NCI-H69 (cell line): ENCODE measurements around the gene IRF6.

Experiments used
- DNase-seq: peaks from one replicate; lab custom pipeline; 2025; lab: John Stamatoyannopoulos, UW

IRF6 gene

DNA sequence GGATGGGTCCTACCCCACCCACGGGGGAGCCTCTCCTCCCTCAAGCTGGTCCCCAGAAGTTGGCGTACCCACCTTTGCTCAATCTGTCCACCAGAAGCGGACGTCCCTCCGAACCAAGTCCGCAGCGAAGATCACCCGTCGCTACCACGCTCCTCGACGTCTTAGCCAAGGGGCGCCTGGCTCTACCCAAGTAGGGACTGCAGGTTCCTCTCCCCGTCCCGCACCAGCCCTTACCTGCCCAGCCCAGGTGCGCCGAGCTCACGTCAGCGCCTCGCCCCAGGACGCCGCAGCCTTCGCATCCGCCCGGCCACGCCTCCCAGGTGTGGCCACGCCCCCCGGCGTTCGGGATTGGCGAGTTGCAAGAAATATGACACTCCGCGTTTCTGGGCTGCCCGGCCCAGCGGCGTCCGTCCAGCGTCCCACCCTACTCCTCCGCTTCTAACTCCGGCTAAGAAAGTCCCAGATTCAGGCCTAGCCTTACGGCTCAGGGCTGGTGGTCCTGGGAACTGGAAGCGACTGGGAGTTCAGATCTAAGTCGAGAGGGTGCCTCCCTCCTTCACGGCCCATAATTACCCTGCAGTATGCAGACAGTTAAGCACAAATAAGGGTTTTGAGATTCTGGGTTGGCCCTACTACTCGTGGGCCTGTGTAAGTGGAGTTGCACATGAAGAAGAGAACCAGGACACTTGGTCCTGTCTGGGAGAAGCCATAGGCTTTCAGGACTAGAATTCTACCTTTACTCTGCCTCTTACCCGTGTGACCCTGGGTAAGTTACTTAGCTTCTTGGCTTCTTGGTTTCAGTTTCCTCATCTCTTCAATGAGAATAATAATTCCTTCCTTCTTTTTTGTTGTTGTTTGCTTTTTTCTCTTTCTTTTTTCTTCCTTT, at the start of gene IRF6:
TSS of gene IRF6 (minus strand) at position 268 of the 886 bp plus-strand sequence. CDS start 4,729 bp downstream, outside the sequence.
- peak; percentile 99 for DNase-seq

DNA sequence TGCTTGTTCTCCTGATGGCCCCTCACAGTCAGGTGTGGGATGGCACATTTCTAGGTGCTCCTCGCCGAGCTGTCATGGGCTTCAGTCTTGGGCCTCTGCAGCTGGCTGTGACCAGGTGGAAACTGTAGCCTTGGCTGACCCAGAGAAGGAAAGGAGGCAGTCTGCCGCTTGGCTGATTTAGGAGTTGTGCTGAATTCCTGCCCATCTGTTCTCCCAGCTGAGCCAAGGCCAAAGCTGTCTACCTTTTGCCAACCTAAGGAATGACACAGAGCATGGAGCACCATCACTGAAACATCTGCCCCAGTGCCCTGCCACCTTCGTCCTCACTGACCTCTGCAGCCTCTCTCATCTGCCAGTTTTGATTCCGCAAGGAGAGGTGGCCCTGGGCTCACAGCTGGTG, 49.7 kb upstream of the IRF6 start:
- peak; percentile 95 for DNase-seq

- DNase-seq = no peak
Observed at GRCh38 chr1:209855006-209855405, 49.1 kb upstream of the IRF6 start.

DNA sequence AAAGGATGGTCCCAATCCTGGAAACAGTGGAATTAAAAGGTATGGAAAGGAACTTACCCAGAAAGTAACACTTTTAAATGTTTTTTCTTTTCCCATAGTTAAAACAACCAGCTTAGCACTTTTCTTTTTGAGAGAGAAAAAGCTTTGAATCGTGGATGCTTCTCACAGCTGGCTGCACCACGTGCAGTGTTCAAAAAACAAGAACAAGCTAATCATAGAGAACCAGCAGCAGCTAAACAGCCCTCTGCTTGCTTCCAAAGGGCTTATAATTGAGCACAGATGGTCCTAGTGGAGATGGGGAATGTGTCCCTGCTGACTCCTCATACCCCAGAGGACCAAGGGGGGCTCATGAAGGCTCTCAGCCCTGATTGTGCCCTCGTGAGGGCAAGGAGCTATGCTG, 48.3 kb upstream of the IRF6 start:
- peak; percentile 70 for DNase-seq

DNA sequence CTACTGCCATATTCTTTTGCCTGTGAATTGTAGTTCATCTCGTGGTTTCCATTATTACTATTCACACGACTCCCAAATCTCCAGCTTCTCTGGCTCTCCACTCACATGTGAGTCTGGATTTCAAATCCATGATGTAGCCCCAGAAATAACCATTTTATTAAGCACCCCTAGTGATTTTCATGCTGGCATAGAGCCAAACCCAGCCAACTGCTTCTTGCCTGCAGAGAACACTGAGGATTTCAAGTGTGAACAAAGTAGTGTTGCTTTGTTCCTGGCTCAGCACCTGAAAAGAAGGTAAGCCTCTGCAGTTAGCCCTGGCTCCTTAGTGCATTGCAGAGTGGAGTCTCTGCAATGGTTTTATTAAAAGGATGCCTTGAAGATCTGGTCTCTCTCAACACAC, 47.7 kb upstream of the IRF6 start:
- DNase-seq = peak; percentile 59

DNA sequence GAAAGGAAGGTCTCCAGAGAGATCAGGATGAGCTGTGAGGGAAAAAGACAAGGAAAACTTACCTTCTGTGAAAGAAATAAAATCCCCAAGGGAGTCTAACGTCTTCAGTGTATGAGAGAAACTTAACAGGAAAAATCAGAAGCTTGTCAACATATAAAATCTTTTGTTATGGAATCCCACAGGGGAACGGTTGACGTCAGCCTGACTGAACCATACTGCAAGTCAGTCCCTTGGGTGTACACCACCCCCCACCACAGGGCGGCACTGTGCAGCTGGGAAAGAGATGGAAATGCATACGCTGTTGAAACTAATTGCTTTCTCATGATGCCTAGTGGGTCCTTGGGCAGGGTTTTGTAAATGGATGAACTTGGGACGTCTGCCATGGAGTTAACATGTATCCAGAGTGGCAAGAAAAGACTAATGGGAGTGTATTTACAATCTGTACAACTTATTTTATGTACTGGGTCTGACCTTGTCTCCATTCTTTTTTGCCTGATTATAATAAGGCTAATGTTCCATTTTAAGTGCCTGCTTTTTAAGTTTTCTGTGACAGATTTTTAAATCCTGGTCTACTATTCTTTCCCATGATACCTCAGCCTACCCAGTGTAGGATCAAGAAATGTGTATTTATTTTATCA, 44.5 kb upstream of the IRF6 start:
- peak; percentile 94 for DNase-seq

DNA sequence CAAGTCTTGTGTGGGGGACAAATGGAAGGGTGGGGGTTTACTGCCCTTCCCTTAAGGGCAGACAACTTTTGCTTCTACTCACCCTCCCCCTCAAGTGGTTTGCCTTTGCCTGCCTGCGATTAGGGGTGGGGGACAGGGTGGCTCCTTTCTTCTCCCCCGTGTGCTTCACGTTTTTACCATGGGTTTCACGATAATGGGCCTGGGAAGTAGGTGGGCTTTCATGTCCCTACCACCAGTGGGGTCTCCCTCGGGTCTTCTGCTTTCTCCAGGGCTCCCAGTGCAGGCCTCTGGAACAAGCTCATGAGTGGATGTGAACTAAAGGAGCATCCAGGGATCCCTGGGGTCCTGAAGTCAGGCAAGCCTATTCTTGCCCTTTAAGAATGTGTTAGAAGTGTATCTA, 43.4 kb upstream of the IRF6 start:
- DNase-seq = no peak

DNA sequence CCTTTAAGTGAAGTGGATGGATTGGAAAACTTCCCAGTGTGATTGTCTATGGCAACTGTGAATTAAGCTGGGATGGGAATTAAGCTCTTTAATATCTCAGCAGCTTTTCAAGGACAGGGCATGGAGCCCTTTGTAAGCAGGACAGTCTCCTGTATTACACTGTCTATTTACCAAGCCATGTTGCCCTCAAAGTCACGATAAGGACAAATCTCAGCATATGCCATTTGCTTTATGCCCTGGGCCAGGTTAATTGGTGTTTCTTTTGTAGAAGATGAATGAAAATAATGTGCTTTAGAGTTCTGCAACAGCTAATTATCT, 39.4 kb upstream of the IRF6 start:
- DNase-seq = peak; percentile 96

- no peak for DNase-seq
Observed at GRCh38 chr1:209844695-209845407, 38.9 kb upstream of the IRF6 start.

- DNase-seq = no peak
Observed at GRCh38 chr1:209840611-209841010, 34.7 kb upstream of the IRF6 start.

DNA sequence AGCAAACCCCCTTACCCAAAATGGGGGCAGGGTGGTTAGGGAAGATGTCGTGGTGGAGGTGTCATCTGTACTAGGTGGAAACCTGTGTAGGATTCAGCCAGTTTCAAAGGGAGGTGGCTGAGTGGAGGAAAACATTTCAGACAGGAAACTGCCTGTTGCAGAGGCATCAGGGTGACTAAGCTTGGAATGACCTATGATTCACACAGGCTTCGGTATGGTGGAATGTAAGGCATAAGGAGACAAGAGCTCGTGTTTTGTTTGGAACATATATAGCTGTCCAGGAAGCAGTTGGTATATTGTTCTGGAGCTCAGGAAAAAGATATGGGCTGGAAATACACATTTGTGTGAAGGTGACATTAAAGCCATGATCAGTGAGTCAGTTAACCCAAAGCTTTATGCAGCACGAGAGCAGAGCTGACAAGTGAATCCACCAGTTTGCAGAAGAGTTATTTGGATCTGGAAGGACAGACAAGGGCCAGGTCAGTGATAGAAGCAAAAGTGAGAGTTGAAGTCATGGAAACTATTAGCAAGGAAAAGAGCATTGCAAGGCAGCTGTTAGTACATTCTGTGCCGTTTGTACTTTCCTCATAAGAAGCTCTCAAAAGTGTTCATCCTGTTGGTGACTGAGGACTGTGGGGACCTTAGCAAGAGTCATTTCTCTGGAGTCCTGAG, 34.1 kb upstream of the IRF6 start:
- DNase-seq = no peak

DNA sequence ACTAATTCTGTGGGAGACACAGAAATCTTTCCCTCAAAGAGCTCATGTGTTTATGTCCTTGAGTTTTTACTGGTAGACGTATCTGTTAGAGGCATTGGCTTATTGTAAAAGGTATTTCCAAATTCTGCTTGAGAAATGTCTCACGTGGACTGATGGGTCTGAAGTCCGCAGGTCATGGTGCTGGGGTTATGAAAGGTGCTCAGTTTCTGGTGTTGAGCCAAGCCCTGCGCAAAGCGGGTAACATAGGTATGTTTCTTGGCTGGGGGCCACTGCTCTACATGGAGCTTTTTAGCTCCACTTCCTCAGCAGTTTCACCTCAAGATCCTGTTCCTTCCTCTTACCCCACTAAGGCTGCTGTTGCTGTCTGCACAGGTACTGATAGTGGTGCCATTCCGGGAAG, 32.6 kb upstream of the IRF6 start:
- no peak for DNase-seq

GRCh38 chr1:209837671-209838070, 31.7 kb upstream of the IRF6 start:
- DNase-seq = no peak

- DNase-seq = no peak
Observed at GRCh38 chr1:209835782-209836298, 29.9 kb upstream of the IRF6 start.

- DNase-seq = no peak
Observed at GRCh38 chr1:209831615-209832014, 25.7 kb upstream of the IRF6 start.

GRCh38 chr1:209830722-209831121, 24.8 kb upstream of the IRF6 start:
- DNase-seq = no peak

DNA sequence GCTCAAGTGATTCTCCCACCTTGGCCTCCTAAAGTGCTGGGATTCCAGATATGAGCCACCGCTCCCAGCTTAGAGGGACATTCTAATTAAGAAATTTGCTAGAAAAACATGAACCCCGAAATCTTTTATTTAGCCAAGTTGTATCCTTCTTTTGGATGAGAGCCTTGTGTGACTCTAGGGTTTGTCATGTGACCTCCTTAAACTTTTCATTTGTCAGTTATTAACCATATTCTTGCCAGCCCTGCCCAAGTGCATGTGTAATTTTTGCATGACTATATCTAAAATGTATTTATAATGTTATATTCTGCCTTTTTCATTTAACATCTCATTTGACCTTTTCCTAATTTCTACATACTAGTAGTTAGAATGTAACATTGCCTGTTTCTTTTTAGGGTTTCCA, 23.8 kb upstream of the IRF6 start:
- no peak for DNase-seq

DNA sequence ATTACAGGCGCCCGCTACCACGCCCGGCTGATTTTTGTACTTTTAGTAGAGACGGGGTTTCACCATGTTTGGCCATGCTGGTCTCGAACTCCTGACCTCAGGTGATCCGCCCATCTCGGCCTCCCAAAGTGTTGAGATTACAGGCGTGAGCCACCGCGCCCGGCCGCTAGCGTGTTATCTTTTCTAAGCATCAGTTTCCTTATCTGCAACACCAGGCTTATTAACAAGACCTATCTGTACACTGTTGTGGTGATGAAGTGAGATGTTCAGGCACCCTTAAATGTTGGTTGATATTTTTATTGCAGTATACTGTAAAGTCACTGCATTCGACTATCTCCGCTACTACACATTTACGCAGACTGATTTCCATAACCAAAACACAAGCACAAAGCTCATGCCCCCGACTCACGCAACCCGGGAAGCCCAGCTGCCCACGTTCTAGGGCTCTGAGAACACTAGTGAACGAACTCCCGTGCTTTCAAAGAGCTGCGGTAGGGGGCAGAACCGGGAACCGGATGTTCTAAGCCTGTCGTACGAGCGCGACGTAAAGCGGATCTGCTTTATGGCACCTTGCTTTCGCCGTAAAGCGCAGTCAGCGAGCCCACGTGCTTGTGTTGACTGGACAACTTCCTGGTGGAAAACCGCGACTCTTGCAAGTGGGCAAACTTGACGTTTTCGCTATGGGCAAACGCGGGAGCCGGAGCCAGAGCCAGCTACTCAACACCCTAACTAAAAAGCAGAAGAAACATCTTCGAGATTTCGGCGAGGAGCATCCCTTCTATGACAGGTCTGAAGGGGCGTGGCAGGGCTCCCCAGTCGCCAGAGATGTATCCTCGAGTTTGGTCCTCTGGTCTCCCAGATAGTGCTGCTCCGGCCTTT, 21.7 kb upstream of the IRF6 start, which contains the start of gene UTP25:
TSS of gene UTP25 (plus strand) at position 589 of the 879 bp plus-strand sequence. CDS start at position 681, 92 bp downstream.
- peak; percentile 99 for DNase-seq

DNA sequence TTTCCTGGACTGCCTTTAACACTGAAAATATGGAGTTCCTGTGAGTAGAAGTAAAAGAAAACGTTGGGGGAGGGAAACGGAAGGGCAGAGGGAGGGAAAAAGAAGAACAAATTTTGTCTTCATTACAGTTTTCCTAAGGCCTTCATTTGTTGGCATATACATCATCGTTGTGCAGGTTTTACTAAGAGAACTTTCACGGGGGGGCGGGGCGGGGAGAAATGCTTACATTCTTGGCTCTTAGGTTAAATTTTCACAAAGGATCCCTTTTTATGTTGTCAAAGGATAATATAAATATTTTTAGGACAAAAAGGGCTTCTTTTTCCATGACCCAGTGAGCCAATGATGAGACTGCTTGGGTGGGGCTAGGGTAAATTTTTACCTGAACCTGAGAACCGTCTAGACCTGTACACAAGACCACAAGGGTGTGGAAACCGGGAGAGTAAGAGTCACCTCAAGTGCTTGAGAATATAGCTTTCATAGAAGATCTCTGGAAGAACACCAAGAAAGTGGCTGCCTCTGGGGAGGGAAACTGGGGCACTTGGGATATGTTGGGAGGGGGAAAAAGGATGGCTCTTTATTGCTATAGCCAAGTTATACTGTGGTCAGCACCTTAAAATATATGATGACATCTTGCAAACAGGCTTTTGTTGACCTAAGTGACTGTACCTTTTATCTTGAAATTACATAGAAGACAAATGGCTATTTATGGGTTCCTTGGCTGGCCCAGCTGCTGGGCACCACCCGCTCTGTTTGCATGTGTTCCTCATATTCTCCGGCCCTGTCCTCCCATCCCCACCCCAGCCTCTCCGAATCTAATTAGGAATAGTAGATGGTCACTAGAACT, 19.9 kb upstream of the IRF6 start:
- DNase-seq = peak; percentile 95
